ENCODE results near the gene MED9.
"Not testable (repeated sequence)": the region's sequence is repeated elsewhere in the genome, so short reads cannot be mapped to it uniquely, and the experiment has no call there.

MED9 gene, protein sequence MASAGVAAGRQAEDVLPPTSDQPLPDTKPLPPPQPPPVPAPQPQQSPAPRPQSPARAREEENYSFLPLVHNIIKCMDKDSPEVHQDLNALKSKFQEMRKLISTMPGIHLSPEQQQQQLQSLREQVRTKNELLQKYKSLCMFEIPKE

DNA sequence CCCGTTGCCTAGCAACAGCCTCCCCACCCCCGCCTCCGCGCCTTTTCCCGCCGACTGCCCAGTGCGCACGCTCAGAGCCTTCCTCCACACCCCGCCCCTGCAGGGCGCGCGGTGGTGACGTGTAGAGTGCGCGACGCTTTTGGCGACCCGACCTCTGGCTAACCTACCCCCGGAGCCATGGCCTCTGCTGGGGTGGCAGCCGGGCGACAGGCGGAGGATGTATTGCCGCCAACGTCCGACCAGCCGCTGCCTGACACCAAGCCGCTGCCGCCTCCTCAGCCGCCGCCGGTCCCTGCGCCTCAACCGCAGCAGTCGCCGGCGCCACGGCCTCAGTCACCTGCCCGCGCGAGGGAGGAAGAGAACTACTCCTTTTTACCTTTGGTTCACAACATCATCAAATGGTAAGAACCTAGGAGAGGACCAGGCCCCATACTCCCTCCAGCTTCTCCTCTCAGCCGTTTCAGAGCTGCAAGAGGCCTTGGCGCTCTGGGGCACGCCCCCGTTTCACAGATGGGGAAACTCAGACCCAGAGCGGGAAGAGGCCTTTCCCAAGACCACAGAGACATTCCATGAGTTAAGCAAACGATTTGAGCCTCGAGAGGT is at the start of gene MED9:
MED9 (plus strand) TSS at position 136 of the 603 bp plus-strand sequence; CDS start at position 178, 42 bp downstream.
- peak; percentile 97 to 99 (median 99) for DNase-seq

DNA sequence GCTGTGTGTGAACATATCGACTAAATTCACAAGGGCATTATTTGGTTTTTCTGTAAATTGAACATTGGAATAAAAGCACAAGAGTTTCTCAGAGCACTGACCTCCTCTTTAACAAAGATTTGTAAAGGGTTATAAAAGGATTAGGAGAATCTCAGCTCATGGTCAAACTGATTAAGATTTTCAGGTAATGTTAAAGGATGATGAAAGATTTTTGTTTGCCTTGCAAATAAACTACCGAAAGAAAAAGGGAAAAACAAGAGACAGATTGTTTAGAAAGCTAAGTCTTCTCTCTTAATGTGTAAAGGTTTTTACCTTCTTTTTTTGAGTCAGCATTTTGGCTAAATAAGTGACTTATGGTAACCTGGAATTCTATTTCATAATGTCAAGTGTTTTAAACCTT is 47.6 kb upstream of the MED9 start:
- DNase-seq, result no peak

DNA sequence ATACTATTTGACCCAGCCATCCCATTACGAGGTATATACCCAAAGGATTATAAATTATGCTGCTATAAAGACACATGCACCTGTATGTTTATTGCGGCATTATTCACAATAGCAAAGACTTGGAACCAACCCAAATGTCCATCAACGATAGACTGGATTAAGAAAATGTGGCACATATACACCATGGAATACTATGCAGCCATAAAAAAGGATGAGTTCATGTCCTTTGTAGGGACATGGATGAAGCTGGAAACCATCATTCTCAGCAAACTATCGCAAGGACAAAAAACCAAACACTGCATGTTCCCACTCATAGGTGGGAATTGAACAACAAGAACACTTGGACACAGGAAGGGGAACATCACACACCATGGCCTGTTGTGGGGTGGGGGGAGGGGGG is 45.9 kb upstream of the MED9 start:
- DNase-seq, result not testable (repeated sequence)

DNA sequence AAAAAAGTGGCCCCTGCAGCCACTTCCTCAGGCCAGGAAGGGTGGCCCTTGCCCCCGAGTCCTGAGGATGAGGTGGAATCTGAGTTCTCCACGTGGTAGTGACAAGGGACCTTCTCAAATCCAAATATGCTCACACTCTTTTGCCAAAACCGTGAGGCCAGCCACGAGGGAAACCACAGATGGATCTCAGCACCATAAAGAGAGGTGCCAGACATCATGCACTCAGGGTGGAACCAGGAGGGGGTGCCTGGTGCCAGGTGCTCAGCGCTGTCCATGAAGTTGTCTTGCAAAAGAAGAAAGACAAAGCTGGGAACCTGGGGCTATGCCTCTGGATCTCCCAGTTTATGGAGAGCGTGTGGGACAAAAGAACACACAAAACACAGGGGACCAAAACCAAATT is 45.2 kb upstream of the MED9 start:
- no peak for DNase-seq

DNA sequence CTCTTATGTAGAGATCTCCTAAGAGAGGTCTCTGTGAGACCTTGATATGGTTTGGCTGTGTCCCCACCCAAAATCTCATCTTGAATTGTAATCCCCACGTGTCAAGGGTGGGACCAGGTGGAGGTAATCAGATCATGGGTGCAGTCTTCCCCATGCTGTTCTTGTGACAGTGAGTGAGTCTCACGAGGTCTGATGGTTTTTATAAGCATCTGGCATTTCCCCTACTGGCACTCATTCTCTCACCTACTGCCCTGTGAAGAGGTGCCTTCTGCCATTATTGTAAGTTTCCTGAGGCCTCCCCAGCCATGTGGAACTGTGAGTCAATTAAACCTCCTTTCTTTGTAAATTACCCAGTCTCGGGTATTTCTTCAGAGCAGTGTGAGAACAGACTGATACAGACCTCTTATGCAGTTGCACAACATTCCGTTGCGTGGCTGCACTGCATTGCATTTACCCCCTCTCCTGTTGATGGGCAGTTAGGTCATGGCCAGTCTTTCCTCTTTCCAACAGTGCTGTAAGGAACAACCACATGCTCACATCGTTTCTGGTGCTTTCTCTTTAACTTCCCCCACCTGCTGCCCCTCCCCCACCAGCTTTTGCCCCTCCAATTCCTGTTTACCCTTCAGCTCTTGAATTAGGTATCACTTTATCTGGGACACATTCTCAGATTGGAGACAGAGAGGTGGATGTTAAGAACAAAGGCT is 43.6 kb upstream of the MED9 start:
- peak; percentile 80 to 84 (median 83) for DNase-seq

DNA sequence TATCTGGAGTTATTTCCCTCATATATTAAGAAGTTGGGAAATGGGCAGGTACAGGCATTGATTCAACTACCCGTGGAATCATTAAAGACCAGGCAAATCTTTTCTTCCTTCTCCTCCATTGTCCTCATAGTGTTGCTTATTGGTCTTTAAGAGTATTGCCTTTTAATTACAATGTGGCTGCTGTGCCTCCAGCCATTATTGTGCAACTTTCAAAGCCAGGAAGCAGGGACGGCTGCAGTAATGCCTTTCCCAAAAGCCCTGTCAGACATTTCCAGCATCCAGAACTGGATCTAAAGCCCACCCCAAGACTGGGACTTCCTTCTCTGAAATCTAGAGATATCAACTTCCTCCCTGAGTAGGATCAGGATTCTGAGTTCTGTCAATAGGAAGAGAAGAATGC is 42.3 kb upstream of the MED9 start:
- DNase-seq, result no peak

DNA sequence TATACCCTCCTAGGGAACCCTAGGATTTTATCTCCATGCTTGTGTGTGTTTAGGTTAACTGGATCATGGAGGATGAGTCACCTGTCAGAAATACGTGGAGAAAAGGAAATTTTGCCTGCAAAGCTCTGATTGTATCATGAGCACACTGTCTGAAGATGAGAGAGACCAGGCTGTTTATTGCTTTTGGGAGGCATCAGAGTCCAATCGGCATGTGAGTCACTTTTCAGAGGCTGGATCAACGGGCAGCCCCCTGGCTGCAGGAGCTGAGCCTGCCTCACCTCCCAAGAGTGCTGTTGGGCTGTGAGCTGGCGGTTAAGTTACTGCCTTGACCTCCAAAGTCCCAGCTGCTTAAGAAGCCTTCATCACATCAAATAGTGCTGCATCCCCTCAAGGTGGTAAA is 41.5 kb upstream of the MED9 start:
- DNase-seq, result no peak

DNA sequence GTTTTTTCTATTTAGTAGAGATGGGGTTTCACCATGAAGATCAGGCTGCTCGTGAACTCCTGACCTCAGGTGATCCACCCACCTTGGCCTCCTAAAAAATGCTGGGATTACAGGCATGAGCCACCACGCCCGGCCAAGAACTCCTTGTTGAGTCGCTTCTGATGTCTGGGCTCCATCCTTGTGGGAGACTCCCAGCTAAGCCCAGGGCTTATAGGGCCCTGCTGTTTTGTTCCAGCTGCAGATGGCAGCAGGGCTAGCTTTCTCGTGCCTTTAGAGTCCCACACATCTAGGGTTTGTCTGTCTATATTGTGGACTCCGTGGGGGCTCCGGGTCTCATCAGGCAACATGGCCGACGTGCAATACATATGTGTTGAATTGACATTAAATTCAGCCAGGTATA is 39.3 kb upstream of the MED9 start:
- DNase-seq, result no peak

DNA sequence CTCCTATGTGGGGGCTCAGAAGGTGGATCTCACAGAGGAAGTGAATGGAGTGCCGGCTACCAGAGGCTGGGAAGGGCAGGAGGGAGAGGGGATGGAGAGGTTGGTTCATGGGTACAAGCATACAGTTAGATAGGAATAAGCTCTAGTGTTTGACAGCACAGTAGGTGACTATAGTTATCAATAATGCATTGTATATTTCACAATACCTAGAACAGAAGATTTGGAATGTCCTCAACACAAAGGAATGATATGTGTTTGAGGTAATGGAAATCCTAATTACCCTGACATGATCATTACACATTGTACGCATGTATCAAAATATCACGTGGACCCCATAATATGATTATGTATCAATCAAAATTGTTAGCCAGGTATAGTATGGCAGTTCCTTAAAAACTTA is 38.9 kb upstream of the MED9 start:
- DNase-seq, result no peak

DNA sequence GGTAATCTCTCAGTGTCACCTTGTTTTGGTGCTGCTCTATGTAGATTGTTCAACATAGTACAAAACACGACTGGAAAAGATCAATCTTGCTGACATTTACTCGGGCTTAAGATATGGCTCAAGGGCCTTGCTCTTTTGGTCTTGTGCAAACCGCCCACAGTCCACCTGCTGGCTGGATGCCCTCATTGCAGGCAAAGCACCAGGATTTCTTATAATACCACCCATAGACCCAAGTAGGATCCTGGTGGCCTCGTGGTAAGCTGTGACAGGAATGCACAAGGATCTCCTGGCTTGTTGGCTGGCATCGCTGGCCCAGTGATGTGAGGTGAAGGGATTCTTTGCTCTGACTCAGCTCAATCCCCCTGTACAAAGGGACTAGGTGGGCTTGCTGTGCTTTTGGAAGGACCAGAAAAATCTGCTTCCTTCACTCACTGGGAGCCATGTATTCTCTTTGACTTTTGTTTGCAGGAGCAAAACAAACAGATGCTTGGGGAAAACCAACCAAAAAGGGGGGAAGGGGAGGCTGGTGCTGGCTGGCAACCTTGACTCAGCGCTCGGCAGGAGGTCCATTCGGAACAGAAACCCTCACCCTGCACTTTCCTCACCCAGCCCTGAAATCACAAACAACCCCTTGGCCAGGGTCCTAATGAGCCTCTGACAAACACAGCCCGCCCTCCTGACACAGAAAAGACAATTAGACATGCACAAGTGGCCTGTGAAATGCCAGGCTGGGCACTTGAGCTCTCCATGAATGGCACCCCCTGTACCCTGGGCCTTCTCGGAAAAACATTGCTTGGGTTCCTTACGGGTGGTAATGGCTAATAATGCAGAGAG is 36.6 kb upstream of the MED9 start:
- peak; percentile 77 to 82 (median 80) for DNase-seq

DNA sequence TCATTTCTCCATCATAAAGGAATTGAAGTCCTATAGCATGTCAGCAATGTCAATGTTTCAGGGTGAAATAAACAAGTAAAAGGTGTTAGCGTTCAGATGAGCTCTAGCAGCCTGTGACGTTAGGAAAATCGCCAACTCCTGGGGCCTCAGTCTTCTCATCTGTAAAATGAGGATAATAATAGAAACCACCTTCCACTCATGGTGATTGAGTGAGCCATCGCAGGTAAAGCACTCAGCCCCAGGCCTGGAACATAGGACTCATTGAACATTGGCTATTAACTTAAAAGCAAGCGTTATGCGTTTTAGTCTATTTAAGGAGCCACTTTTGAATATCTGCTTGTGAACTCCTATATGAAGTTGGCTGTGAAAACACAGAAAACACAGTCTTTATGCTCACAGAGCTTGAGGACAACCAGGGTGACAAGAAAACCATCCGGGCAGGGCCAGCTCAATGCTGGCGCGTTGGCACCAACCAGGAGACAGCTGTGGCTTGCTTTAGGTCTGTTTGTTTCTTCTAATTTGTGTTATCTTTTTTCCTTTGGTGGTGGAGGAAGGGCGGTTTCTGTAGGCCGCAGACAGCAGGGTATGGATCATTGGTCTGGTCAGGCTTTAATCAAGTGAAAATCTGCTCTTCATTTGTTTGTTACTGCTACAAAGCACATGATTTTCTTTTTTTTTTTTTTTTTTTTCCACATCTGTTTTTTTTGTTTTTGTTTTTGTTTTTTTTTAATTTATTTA is 35.7 kb upstream of the MED9 start:
- no peak for DNase-seq

DNA sequence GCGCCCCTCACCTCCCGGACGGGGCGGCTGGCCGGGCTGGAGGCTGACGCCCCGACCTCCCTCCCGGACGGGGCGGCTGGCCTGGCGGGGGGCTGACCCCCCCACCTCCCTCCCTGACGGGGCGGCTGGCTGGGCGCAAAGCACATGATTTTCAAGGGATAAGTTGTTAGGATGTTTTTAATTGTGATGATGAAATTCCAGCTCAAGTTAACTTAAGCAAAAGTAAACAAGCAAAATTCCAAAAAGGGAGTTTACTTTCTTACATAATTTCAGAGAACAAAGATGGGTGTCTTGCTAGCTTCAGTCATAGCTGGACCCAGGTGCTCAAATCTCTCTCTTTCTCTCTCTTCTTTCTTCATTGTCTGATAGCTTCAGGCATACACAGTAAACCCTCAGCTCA is 33.6 kb upstream of the MED9 start:
- no peak for DNase-seq

DNA sequence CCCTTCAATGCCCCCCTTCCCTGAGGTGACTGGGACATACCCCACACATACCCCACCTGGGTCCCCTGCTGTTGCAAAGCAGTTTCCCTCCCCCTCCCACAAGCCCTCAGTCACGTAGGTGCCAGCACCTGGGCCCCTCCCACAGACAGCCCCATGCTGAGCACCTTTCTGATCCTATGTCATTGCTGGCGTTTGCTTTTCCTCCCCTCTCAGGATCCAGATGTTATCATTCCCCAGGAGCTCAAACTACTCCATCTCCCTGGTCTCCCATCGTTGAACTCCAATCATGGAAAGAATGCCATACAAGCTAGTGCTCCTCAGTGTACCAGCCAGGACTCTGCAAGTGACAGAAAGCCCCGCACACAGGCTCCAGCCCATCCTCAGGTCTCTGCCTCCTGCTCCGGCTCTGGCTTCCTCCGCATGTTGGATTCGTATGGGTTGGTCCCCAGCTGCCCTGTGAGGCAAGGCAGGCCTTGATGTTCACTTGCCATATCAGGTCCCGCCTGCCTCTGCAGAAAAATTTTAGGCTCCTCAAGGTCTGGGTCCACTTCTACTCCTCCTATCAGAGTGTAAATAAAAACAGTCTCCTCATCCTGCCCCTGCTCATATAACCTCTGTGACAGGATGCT is 31.4 kb upstream of the MED9 start:
- DNase-seq, result no peak

DNA sequence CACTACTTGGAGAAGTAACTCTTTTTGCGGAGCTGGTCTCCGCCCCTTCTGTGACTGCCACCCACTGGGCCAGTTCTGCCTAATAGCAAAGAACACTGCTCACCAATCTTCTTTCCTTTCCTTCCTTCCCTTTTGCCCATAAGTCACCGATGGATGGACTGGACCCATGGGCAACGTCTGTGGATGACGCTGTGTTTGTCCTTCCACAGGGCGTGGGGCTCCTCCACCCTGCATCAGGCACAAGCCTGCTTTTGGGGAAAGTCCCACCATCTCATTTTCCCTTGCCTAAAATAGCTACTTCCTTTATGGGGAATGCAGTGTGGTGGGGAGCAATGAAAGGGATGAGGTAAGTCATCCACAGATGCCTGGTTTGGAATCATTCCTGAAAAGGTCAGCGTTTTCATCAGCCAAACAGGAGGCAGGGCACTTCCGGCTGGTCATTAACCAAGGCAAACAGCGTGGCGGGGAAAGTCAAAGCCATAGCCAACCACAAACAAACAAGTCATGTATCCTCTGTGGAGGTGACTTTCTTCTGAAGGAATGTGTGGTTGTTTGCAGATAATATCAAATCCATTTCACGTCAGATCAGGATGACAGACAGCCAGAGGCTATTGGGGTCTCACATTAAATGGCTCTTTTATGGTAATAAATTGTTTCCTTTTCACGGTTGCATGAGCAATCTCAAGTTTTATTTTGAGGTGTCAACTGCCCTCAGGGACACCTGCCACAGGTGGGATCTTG is 30.7 kb upstream of the MED9 start:
- peak in 1 of 3 donors; percentile 60 for DNase-seq

DNA sequence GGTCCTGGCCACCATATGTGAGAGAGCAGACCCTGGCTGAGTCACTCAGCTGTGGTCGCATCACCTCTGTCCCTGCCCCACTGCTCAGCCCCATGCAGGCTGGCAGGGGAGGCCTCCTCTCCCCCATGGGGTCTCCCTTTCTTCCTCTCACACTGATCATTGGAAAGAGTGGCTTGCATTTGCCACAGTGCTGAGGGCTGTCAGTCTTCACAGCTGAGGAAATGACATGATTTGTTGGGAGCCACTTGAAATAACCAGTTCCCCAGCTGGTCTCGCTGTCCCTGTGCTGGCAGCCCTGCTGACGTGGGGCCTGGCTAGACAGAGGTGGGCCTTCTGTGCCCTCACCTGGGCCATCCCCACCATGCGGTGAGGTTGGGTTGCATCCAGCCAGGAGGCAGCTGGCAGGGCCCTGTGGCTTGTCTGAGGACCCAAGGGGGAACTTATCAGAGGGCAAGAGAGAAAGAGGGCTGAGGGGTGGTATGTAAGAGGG is 30.1 kb upstream of the MED9 start:
- no peak for DNase-seq

DNA sequence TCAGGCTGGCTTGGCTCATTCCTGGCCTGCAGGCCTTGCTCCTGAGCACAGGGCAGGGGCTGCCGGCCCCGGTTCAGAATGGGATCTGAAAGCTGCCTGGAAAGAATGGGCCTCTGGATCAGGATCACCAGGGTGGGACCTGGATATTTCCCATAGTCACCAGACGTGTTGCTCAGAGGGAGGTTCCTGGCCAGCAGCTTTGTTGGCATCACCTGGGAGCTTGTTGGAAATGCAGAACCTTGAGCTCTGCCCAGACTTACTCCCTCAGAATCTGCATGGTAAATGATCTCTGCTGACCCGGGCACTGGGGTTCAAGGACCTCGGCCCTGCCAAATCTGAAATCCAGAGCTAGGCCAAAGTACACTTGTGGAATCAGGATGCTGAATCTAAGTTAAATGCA is 29.5 kb upstream of the MED9 start:
- no peak for DNase-seq

DNA sequence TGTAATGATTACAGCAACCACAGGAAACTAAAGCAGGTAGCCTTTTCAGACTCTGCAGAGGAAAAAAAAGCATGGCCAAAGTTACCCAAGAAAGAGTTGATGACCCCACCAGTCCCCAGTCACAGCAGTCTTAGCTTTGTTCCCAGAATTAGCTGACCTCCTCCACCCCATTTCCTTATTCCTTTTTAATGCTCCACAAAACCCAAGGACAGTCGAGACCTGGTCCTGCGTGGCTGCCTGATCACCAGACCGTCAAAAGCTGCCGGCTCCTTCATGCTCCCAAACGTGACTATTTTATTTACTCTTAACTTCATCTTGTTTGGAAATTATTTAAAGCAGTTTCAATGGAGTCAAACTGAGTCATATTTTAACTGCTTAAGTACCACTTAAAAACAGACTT is 28.7 kb upstream of the MED9 start:
- no peak for DNase-seq

DNA sequence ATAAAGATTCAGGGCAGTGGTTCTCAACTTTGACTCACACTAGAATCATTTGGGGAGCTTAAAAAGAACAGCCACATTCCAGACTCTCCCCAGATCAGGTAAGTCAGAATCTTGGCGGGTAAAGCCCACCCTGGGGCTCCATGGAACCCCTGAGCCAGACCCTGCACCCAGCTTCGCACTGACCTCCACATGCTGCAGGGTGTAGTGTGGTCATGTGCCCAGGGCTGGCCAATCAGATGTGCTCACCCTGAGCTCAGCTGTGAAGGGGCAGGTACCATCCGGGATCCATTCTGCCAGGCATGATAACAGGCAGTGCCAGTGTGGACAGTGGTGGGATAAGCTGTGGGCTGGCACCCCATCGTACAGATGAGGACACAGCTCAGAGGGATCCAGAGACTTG is 28.1 kb upstream of the MED9 start:
- DNase-seq, result no peak

DNA sequence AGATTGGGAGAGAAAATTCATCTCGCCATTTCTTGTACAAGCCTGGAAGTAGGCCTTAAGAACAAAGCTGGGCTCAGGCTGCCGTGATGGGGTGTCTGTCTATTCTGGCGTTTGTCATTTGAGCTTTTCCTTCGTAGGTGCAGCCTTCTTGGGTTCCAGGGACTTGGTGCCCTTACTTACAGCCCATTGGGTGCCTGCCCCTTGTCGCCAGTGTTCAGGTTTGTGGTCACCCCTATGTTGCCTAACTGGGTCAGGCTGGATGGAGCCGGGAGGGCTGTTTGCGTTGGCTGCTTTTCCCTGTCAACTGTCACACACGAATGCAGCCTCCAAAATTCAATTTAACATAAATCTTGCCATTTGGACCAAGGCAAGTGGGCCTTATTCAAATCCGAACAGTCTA is 23.7 kb upstream of the MED9 start:
- no peak for DNase-seq

DNA sequence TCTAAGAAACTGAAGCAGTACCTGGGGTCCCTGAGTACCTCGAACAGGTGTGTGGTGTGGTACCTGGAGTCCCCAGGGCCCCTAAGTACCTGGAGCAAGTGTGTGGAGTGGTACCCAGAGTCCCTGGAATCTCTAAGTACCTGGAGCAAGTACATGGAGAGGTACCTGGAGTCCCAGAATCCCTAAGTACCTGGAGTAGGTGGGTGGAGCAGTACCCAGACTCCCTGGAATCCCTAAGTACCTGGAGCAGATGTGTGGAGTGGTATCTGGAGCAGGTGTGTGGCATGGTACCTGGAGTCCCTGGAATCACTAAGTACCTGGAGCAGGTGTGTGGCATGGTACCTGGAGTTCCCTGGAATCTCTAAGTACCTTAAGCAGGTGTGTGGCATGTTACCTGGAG is 22.5 kb upstream of the MED9 start:
- DNase-seq, result no peak

DNA sequence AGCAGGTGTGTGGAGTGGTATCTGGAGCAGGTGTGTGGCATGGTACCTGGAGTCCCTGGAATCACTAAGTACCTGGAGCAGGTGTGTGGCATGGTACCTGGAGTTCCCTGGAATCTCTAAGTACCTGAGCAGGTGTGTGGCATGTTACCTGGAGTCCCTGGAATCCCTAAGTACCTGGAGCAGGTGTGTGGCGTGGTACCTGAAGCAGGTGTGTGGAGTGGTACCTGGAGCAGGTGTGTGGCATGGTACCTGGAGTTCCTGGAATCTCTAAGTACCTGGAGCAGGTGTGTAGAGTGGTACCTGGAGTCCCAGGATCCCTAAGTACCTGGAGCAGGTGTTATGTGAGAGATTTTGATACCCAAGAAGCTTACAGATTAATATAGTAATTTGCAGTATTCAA is 22.1 kb upstream of the MED9 start:
- not testable (repeated sequence) for DNase-seq

DNA sequence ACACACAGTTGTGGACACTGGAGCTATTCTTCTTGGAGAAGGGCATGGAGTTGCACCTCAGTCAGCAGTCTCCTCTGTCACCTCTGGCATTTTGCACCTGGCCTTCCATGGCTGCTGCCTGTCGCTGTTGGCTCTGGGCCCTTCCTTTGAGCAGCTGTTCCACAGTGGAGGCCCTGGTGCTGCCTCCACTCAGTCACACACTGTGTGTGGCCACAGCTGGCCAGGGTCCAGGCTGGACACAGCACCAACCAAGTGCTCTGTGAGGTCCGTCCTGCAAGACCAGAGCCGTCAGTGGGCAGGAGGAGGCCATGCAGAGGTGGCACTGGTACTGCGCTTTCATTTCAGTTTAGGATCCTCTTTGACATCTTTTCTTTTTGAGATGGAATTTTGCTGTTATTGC is 21.6 kb upstream of the MED9 start:
- DNase-seq, result no peak

All from suppressor macrophage treated with lipopolysaccharide for 1 hour (primary cell).